Limb (tissue), 2 donors: ENCODE data around the gene SPAG4.

Experiments used
- DNase-seq, 2 donors: peaks; one replicate each; pipeline ENCODE4 v3.0.0-alpha.2; 2016; ENCODE audit errors: extremely low spot score in 2 of 2

The SPAG4 gene

DNA sequence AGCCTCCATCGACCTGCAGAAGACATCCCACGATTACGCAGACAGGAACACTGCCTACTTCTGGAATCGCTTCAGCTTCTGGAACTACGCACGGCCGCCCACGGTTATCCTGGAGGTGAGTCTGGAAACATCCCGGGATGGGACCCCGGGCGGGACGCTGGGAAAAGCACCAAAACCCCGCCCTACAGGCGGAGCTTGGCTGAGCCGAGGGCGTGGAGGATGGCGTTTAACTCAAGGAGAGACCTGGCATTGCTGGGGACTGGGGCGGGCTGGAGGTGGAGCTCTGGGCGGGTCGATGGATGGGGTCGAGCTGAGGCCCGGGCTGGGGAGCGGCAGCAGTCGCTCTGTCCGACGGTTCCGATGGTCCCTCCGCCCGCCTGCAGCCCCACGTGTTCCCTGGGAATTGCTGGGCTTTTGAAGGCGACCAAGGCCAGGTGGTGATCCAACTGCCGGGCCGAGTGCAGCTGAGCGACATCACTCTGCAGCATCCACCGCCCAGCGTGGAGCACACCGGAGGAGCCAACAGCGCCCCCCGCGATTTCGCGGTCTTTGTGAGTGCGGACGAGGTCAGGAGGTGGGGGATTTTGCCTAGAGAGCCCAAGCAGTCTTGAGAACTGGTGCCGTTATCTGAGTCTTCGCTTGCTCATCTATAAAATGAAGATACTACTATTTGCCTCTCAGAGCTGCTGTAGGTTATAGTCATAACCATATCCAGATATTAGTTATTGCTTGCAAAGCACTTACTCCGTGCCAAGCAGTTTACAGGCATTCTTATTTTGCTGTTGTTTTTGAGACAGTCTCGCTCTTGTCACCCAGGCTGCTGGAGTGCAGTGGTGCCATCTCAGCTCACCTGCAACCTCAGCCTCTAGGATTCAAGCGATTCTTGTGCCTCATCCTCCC, 3.8 kb downstream of the SPAG4 start:
- peak; percentile 79 to 87 for DNase-seq

DNA sequence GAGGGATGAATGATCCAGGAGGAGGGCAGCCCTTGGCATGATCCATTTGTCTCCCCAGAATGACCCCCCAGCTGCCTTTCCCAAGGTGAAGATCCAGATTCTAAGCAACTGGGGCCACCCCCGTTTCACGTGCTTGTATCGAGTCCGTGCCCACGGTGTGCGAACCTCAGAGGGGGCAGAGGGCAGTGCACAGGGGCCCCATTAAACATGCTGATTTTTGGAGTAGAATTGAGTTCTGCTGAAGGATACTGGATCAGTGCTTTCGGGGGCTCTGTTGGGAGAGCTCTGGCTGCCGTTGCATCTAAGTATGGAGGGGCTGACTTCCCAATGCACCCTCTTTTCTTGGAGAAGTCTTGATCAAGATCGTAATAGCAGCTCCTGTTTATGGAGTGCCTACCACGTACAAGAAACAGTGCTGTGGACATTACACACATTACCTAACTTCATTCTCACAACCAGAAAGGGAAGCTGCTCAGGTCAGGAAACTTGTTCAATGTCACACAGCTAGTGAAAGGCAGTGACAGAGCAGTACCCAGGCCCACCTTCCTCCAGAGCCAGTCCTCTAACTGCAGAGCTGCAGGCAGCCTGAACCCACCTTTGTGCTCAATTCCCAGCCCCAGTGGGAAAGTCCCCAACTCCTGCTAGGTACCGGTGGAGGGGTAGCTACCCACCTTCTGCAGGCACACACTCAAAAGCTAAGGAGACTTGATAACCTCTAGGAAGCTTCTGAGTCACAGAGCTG, 5.4 kb downstream of the SPAG4 start:
- DNase-seq = no peak

DNA sequence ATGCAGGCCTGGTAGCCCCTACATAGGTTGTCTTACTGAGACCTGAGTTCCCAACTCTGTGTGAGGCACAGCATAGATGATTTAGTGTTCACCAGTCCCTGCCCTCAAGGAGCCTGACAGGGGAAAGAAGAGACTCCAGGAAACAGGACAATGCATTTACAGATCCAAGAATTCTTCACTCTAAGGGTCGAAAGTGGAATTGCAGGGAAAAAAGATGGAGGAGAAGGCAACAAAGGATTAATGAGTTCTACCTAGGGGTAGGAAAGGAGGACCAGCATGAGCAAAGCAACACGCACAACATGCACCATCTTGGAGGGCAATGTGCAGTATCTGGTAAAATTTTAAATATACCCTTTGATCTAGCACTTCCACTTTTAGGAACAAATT, 5.9 kb downstream of the SPAG4 start:
- DNase-seq = no peak

DNA sequence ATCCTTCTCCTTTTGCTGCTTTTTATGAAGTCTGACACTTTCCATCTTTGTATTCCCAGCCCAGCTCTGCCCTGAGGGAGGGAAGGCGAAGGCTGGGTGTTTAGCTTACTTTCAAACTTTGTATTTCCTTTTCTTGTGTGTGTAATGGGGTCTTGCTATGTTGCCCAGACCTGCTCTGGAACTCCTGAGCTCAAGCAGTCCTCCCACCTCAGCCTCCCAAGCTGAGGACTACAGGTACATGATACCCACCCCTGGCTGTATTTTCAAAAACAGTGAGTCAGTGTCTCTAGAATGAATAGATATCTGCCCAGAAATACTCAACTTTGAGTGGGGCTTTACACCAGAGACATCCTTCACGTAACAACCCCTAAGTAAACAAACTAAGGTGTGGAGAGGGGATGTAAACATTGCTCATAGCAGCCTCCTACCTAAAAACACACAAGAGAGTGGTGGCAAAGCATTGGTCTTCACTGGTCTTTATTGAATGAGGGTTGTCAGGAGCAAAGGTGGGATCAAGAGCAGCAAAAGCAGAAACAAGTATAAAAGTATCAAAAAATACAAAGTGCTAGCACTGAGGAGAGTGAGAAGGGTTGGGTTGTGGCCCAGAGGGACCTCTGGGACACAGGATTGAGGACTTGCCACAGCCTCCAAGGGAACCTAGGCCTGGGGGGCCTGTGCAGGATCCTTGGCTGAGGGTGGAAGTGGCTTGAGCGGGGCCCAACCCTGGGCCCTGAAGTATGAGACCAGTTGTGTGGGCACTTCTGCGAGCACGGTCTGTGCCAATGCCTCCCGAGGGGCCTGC, 10.2 kb downstream of the SPAG4 start:
- DNase-seq = no peak

DNA sequence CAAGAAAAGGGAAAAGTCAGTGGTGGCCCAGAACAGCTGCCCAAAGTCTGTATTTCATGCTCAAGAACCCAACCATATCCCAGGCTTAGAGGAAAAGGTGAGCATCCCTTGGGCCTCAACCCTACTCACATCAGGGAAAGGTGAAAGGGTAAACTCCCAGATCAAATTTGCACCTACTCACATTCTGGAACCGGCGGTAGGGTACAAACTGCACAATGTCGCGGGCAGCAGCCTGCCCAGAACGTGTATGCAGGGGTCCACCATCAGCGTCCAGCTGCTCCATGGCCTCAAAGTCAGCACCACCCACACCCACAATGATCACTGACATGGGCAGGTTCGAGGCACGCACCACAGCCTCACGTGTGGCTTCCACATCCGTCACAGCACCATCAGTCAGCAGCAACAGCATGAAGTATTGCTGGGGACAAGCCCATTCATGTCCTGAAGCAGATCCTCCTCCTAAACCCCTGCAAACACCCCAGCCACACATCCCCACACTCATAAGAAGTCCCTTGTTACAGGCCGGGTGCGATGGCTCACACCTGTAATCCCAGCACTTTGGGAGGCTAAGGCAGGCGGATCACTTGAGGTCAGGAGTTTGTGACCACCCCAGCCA, 10.9 kb downstream of the SPAG4 start:
- DNase-seq = no peak

DNA sequence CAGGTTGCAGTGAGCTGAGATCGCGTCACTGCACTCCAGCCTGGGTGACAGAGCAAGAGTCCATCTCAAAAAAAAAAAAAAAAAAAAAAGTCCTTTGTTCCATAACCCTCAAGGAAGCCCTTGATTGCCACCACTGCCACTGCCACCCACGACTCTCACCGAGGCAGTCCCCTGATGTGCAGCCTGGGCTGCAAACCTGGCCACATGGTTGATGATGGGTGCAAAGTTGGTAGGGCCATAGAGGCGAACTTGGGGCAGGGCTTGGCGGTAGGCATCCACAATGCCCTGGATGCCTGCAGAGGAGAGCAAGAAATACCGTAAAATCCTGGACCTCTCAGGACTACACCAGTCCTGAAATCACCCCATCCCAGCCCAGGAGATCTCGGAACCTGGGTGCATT, 11.5 kb downstream of the SPAG4 start:
- DNase-seq = no peak

DNA sequence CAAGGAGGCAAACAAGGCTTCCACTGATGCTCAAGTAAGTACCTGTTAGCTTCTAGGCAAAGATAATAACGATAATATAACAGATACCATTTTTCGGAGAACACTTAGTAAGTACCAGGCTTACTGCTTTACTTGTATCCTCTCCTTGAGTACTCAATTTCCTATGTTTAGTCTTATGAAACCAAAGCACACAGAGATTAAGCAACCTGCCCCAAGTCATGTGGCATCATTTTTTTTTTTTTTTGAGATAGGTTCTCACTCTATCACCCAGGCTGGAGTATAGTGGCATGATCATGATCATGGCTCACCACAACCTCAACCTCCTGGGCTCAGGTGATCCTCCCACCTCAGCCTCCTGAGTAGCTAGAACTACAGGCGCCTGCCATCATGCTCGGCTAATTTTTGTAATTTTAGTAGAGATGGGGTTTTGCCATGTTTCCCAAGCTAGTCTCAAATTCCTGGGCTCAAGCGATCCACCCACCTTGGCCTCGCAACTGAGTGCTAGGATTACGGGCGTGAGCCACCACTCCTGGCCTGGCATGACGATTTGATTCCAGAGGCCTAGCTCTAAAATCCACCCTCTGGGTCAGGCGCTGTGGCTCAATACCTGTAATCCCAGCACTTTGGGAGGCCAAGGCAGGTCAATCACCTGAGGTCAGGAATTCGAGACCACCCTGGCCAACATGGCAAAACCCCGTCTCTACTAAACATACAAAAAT, 14.0 kb downstream of the SPAG4 start:
- no peak for DNase-seq

DNA sequence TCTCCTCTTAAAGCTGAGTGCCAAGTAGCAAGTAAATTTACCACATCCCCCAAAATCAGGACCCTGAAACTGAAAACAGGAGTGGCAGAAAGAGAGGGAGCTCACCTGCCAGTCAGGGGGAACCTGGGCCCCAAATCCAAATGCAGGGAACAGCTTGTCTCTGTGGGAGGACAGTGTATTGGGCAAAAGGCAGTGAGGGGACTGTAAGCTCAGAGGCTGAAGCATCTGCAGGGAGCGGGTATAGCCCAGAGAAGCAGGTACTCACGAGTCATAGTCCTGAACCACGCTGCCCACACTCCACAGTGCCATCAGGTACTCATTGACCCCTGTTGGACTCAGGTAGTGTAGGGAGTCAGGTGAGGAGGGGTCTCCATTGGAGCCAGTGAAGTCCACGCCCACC, 15.0 kb downstream of the SPAG4 start:
- no peak for DNase-seq

DNA sequence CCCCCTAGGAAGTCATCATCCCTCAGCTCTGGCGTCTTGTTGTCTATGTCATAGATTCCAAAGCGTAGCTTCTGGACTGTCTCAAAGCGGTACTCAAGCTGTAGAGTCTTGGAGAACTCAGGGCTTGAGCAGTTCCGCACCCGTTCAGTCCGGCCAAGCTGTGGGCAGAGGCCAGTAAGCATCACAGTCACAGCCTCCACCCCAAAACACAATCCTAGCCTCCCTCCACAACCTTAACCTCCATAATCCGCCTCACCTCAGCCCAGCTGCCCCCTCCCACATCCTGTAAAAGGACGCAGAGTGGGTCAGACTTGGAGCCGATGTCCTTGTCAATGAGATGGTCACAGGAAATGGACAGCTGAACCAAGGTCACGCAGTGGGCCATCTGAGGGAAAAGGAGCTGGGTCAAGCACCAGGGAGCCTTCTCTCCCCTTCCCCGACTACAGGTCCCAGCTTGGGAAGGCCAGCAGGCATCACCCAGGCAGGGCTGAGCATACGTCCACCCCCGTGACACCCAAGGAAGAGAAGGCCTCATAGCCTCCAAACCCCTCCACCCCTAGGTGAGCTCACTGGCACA, 17.0 kb downstream of the SPAG4 start:
- DNase-seq = no peak

DNA sequence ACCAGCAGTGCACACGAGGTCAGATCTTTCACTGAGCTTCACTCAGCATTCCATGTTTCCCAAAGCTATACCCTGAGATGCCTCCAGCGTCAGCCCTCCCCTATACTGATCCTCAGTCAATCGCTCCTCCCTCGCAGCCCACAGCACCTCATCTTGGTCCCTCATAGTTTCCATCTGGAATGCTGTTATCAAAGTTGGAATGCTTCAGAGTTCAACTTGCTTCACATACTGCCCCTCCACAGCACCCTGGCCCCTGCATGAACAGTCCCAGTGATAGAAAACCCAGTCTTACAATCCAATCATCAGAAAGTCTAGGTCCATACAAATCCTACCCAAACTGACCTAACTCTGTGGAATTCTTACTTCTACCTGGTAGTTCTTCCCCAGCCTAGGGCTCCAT, 20.0 kb downstream of the SPAG4 start:
- no peak for DNase-seq

DNA sequence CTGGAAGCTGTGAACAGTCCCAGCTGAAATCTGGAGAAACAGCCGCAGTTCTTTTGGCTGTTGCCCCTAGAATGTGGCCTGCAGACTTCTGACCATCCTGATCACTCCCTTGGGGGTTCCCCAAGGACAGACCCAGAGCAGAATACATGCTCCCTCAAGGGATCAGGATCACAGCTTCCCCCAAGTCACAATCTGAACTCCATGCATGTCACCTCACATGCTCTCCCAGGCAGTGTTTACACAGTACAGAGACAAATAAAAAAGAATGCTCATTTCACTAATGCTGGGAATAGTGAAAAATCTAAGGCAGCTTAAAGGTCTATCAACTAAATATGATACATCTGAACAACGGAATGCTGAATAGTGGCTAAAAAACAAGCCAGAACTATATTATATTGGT, 20.5 kb downstream of the SPAG4 start:
- DNase-seq = no peak

DNA sequence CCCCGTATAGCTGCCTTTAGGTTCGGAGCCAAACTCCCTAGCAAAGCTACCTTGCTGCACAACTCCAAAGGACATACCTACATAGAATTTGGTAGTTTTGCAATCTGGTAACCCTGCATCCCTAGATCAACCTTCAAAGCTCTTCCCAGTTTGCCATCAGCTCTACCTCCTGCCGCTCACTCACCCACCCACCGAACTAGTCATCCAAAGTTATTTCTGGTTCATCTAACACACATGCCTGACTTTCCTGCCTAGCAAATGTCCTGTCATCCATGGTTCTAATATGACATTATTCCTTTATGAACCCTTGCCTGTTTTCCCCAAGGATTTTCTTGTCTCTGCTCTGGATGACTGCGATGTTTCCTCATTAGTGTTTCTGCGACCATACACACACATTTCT, 21.6 kb downstream of the SPAG4 start:
- DNase-seq = no peak

DNA sequence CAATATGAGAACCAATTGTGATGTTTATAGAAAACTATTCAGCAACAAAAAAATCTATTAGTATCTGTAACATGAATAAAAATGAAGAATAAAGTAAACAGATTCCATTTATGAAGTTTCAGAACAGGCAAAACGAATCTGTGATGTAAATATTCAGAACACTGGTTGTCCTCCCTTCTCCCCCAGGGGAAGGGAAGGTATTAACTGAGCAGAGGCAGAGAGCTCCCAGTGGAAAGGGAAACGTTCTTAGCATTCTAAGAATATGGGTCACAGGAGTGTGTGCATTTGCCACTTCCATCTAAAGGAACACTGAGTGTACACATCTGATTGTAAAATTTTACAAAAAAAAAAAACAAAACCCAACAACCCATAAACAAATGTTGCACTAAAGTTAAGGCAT, 23.1 kb downstream of the SPAG4 start:
- DNase-seq = no peak

DNA sequence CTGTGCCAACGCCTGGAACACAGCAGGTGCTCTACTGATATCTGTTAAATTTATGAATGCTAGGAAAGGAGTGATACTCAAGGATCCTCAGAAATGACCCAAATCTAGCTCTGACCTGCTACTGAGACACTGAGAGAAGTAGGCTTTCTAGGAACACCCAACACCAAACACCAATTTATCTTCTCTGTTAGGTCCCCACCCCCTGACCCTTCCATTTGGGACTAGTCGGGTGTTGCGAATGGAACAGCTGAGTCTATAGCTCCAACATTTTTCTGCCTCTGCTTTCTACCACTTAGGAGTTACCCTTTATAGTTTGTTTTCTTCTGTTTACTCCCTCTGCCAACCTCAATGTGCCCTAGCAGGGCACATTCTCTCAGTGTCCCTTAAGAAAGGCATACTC, 25.1 kb downstream of the SPAG4 start:
- DNase-seq = no peak

DNA sequence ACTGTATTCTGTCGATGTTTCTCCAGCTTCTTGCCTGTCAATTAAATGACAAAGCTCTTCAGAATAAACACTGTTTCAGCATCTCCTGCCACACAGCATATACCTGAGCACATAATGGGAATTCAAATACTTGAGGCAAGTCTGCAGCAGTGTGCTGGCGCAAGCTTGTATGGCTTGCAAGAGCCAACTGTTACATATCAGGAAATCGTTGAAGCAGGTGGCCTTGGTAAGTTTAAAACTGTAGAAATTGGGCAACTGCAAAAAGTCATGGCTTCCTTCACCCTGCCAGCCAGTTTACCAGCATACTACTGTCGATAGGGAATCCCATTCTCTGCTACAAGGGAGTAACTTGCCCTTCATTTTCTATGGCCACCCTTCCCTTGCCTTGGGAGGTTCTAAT, 26.1 kb downstream of the SPAG4 start:
- no peak for DNase-seq

DNA sequence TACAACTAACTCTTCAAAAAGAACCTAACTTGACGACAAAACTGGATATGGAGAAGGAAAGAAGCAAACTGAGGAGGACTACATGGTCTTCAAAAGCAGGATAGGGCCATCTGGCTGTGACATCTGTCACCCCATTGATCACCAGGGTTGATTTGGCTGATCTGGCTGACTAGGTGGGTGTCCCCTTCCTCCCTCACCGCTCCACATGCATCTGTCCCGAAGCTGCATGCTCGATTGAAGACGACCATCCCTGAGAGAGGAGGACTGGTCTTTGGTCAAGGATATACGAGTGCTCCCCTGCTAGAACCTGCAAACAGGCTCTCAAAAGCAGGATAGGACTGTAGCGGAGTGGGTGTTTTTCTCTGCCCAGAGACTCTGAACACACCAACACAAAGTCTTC, 27.4 kb downstream of the SPAG4 start:
- no peak for DNase-seq

DNA sequence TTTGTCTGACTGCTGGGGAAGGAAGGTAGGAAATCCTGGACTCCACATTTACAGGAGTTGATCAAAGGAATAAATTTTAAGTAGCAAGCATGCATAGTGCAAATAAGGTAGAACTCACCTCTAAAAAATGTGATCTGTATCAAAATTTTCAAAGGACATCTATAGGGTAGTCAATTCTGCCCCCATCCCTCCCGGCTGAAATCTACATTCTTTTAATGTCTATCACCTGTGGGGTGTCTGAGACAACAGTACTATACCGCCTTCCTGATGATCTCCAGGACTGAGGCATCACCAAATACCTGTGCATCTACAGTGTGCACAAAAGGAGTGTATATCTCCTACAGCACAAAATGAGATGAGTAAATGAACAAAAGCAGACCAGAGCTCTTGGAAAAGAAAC, 29.2 kb downstream of the SPAG4 start:
- no peak for DNase-seq

DNA sequence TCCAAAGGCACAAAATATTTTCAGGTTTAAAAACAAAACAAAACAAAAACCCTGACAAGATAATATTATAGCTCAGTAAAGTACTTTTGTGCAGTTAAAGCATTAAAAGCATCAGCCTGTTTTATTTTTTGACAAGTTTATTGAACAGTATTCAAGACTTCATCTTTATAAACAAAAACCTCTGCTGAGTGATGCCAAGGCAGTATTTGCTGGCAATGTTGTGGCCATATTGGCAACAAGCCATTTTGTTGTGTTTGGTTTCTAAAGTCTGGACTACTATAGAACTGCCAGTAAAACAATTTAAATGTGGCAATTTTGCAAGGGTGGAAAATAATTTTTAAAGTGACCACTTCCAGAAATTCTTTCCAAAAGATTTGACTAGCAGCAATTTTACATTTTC, 33.2 kb downstream of the SPAG4 start:
- DNase-seq = no peak

DNA sequence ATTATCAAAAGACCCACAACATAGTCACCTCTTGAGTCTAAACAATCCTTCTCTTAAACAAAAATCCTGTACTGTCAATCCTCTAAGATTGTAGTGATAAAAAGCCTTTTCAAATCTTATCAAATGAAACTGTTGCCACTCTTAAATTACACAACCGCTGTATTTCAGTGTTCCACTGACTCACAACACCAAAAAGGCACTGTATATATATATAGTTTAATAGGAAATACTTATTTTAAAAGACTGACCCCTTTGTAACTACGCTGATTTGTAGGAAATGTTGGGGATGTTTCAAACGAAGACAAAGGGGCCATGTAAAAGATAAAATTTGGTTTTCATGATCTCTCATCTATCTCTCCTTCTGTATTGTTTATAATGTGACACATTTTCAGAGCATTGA, 35.0 kb downstream of the SPAG4 start:
- no peak for DNase-seq

DNA sequence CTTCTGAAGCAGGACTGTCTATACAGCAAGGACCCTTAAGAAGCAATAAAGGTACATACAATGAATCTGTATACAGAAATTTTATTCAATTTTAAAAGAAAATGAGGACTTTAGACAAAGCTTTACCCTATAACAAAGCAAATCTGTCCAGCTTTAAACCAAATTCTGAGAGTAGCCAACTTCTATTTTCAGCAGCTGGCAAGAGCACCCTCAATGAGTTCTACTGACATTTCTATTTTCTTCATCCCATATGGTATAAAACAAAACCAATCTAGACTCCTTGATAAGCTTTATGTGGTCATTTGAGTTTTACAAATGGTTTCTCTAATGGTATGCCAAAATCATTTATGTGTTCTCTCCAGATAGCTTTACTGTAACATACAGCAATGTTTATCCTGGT, 36.3 kb downstream of the SPAG4 start:
- DNase-seq = no peak
